Stimulated activated CD8-positive, alpha-beta memory T cell treated with anti-CD3 and anti-CD28 coated beads, Interleukin-4, amount 100 ng/mL, for 1 hour (primary cell): ENCODE data around the gene ZNF195.
"Not testable (repeated sequence)": the region's sequence is repeated elsewhere in the genome, so short reads cannot be mapped to it uniquely, and the experiment has no call there.

Source experiments
- DNase-seq, 2 donors: peaks; one replicate each; pipeline ENCODE4 v3.0.0-alpha.2; 2020; ENCODE audit warnings: low read depth in 2 of 2, low spot score in 1 of 2

Gene ZNF195

GRCh38 chr11:3402861-3403250 is 23.9 kb upstream of the ZNF195 start:
- DNase-seq = not testable (repeated sequence)

GRCh38 chr11:3402181-3402860 is 23.4 kb upstream of the ZNF195 start:
- not testable (repeated sequence) for DNase-seq

- DNase-seq = not testable (repeated sequence)
Measured at GRCh38 chr11:3401052-3401451, 22.1 kb upstream of the ZNF195 start.

- not testable (repeated sequence) for DNase-seq
Measured at GRCh38 chr11:3398509-3398908, 19.6 kb upstream of the ZNF195 start.

GRCh38 chr11:3398106-3398505 is 19.2 kb upstream of the ZNF195 start:
- not testable (repeated sequence) for DNase-seq

- DNase-seq = not testable (repeated sequence)
Measured at GRCh38 chr11:3397210-3397609, 18.3 kb upstream of the ZNF195 start.

GRCh38 chr11:3395468-3395867 is 16.5 kb upstream of the ZNF195 start:
- DNase-seq = not testable (repeated sequence)

- DNase-seq = not testable (repeated sequence)
Measured at GRCh38 chr11:3394956-3395355, 16.0 kb upstream of the ZNF195 start.

GRCh38 chr11:3393450-3393849 is 14.5 kb upstream of the ZNF195 start:
- not testable (repeated sequence) for DNase-seq

- DNase-seq = no peak
Measured at GRCh38 chr11:3382613-3383285, 3.8 kb upstream of the ZNF195 start.

GRCh38 chr11:3381794-3382193 is 2.8 kb upstream of the ZNF195 start:
- DNase-seq = no peak

GRCh38 chr11:3380706-3381545 is 2.0 kb upstream of the ZNF195 start:
- no peak for DNase-seq

- DNase-seq = no peak
Measured at GRCh38 chr11:3375552-3375951, 3.4 kb downstream of the ZNF195 start.

GRCh38 chr11:3370311-3370870 is 8.6 kb downstream of the ZNF195 start:
- no peak for DNase-seq

- no peak for DNase-seq
Measured at GRCh38 chr11:3369366-3369765, 9.6 kb downstream of the ZNF195 start.

GRCh38 chr11:3368199-3368598 is 10.7 kb downstream of the ZNF195 start:
- no peak for DNase-seq

- no peak for DNase-seq
Measured at GRCh38 chr11:3367221-3367620, 11.7 kb downstream of the ZNF195 start.

- no peak for DNase-seq
Measured at GRCh38 chr11:3359092-3359824, 19.7 kb downstream of the ZNF195 start.

GRCh38 chr11:3357994-3358676 is 20.8 kb downstream of the ZNF195 start:
- DNase-seq = no peak

GRCh38 chr11:3357302-3357701 is 21.6 kb downstream of the ZNF195 start:
- DNase-seq = no peak
